RCC 7860 (cell line): Measurements from ENCODE around the gene AGPS.
A peak's percentile ranks its signal among the peaks of the same experiment; 100 is the strongest.
"Not testable (repeated sequence)": the region's sequence is repeated elsewhere in the genome, so short reads cannot be mapped to it uniquely, and the experiment has no call there.

ENCODE experiments used
- DNase-seq: peaks from one replicate; pipeline ENCODE4 v3.0.0-alpha.2; 2015; ENCODE audit warnings: low spot score
- FAIRE-seq: peaks from 2 replicates; lab custom pipeline; 2012; peaks lifted over from hg19 to GRCh38; lab: Jason Lieb, UNC

AGPS gene

DNA sequence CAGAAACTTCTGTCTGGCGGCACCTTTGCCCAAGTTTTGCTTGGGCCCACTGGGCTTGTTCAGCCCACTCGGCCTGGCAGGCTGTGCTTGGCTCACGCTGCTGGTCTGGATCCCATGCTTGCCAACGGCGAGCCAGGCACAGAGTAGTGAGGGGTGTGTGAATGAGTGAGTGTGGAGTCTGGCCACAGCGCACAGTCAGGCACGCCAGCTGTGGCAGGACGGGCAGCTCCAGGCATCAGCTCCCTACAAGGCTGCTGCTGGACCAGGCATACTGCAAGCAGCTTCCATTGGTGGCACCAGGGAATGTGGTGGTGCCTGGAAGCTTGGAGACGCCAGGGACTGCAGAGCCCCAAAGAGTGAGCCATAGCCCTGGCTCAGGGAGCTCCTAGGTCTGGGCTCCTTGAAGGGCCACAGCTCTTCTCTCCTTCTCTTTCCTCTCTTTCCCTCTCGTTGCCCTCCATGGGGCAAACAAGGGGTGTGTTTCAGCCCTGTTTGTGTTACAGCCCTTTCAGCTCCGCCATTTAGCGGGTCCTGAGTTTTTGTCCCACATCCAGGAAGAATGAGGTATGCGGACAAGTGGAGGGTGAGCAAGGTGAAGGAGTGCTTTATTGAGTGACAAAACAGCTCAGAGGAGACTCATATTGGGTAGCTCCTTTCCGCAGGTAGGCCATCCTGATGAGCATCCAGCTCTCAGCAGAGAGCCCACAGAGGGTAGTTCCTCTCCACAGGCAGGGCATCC is 73.0 kb downstream of the AGPS start:
- FAIRE-seq (no peak), DNase-seq (no peak)

DNA sequence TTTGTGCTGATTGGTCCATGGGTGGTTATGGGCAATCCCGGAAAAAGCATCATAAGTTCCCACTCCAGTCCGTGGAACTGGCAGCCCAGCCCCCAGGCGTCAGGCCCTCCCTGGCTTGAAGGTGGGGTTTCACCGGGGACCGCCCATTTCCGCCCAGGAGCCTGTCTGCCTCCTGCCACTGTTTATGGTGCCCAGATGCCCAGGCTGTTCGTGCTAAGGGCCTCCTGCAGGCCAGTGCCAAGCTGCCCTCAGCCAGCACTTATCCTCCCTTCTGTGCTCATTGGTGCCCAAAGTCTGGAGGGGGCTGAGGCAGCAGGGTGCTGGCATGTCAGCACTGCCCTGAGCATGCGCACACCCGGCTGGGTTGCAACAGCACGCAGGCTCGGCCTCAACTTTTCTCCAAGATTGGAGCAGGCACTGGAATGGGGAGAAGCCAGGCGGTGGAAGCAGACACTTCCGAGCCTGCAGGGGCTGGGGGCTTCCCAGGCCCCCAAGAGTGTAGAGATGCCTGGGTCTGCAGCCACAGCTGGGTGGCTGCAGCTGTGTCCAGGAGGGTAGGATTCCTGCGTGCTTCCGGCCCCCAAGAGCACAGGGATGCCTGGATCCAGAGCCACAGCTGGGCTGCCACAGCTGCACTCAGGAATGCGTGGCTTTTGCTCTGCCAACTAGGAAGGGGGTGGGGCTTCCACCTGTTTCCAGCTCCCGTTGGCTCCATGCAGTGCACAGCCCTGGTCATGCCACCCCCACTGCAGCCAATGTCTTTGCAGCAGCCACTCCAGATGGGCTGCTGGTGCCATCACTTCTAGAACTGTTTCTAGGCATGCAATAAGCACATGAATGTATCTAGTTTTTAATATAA is 74.0 kb downstream of the AGPS start:
- DNase-seq (no peak), FAIRE-seq (no peak)

DNA sequence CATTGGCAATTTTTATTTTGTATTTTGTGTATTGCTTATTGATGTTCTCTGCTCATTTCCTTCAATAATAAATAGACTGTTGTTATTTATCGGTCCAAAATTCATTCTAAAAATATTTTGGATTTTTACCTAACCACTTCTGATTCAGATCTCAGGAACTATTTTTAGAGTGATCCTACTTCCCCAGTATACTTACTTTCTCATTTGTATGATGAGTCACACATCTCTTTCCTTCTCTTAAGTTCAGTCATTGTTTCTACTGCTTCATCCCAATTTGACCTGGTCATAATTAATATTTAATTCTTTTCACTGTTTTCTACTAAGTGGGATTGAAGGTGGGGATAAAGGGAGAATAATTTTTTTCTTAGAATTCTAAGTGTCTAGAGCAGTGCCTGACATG is 75.1 kb downstream of the AGPS start:
- DNase-seq (peak; percentile 33), FAIRE-seq (peak; percentile 71)

DNA sequence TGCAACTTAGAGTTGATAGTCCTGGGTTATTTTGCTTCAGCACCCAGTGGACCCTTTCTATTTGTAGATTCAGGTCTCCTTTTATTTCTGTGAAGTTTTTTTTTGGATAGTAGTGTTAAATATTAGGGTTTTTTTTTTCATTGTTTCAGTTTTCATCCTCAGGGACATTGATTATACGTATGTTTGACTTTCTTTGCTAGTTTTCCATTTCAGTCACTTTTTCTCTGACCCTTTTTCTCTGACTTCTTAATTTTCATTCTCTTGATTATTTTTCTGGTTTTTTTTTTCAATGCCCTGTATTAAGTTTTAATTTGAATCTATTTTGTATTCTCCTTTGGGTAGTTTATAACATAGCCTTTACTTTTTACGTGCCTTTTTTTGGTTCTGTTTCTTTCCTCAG is 79.4 kb downstream of the AGPS start:
- FAIRE-seq: no peak

DNA sequence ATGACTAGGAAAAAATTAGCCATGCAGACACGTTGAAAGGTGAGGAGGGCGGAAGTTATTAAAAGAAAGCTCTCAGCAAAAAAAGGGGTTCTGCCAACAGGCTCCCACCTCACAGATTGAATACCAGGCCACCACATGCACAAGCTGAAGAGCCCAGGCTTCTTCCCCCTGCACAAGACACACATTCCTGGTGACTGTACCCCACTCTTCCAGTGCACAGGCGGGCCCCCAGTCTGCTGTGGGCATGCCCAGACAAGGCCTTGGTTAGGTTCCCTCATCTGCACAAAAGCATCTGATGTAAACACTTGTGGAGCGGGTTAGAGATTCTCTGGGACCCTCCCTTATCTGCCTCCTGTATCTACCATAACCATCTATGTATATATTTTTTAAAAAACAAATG is 81.7 kb downstream of the AGPS start:
- FAIRE-seq: no peak
- DNase-seq: no peak

More for the DNA sequence above, 79.4 kb downstream of the AGPS start:
- no peak for DNase-seq

DNA sequence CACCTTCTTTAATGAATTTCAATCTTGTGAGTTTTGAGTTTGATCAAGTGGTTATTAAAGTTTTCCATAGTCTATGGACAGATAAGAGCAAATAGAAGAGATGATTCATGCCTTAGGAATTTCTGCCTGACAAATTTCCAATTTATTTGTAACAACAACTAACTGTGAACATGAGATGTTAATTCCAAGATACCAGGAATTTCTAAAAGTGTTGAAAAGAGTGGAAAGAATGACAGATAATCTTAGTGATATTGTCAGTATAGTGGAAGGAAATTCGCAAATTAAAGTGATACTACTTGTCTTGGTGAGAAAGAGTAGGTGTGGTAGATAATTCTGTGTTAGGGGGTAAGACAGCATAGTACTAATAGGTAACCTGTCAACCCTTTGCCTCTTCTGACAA is 82.4 kb downstream of the AGPS start:
- FAIRE-seq (peak; percentile 48), DNase-seq (peak; percentile 25)

DNA sequence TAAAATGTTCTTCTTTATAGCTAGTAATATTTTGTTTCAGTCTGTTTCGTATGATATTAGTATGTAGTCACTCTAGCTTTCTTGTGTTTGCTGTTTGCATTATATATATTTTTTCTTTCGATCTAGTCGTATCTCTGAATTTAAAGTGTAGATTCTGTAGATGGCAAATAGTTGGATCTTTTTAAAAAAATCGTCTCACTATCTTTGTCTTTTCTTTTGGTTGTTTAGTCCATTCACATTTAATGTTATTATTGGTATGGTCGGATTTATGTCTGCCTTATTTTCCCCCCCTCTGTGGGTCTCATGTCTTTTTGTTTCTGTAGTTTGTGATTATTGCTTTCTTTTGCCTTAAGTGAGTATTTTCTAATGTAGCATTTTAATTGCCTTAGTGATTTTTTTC is 84.3 kb downstream of the AGPS start:
- DNase-seq: no peak
- FAIRE-seq: no peak

DNA sequence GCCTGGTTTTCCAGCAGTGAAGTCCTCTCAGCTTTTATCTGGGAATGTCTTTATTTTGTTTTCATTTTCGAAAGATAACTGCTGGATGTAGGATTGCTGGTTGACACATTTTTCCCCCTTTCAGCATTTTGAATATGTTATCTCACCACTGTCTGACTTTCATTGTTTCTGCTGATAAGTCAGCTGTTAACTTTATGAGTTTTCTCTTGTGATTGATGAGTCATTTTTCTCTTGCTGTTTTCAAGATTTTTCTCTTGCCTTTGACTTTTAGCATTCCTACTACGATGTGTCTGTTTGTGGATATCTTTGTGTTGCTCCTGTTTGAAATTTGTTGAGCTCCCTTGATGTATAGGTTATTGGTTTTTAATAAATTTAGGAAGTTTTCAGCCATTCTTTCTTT is 85.5 kb downstream of the AGPS start:
- no peak for DNase-seq
- peak; percentile 24 for FAIRE-seq

DNA sequence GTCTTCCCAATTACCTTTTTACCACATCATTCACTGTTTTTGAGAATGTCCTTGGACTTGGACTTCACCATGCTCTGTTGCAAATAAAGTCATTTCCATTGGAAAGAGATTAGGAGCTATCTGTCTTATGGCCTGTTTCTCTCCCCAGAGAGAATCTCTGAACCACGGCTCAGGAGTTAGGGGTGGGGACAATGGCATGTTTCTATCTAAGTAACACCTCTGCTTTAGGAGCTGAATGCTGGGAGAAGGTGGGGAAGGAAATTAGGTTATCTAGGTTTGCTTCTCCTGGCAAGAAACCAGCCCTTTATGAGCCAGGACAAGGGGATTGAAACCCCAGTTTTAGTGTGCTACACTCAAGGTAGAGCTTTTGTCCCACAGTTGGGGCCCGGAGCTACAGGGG is 86.3 kb downstream of the AGPS start:
- DNase-seq: no peak
- FAIRE-seq: no peak

DNA sequence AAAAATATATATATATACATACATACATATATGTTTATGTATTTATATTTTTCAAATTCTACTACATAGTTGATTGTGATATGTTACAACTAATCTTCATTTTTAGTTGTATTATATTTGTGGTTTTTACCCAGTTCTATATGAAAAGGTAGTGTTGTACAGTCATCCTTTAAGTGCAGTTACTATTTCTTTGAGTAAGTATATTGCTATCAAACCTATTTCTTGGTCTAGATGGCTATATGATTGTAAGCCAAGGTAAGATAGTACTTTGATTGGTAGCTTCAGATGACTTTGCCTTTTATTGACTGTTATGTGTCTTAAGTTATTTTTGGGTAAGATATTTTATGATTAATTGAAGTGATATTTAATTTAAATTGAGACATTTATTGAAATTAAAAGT is 89.6 kb downstream of the AGPS start:
- DNase-seq (no peak), FAIRE-seq (peak; percentile 39)

DNA sequence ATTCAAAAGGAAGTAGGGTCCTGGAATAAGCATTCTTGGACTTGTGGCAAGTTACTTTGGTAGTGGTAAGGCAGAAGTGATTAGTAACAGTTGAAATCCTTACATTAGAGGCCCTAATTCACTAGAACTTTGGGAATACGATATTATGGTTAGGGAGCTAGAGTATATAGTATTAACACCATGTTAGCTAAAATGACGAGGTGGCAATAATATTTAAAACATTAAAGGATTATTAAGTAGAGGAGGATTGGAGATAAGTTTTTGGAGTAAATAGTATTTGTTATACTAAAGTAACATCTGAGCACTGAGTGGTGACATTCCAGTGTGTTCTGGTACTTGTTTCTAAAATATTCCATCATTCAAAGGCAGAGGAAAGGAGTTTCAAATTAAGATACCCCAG is 91.0 kb downstream of the AGPS start:
- FAIRE-seq: no peak
- DNase-seq: no peak

DNA sequence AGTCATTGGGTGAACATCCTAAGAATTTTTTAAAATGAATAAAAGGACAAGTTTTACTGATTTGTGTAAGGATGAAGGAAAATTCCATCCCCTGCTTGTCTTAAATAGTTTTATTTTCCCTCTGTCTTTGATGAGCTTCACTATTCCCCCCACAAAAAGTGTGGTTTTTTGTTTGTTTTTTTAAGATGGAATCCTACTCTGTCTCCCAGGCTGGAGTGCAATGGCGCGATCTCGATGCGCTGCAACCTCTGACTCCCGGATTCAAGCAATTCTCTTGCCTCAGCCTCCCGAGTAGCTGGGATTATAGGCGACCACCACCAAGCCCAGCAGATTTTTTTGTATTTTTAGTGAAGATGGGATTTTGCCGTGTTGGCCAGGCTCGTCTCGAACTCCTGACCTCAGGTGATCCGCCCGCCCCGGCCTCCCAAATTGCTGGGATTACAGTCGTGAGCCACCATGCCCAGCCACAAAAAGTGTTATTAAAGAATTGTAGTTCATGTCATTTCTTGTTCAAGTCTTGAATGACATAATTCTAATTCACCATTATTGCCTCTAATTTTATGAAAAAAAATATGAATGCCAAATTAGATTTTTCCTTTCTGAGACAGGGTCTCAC is 91.7 kb downstream of the AGPS start:
- FAIRE-seq (no peak), DNase-seq (no peak)

DNA sequence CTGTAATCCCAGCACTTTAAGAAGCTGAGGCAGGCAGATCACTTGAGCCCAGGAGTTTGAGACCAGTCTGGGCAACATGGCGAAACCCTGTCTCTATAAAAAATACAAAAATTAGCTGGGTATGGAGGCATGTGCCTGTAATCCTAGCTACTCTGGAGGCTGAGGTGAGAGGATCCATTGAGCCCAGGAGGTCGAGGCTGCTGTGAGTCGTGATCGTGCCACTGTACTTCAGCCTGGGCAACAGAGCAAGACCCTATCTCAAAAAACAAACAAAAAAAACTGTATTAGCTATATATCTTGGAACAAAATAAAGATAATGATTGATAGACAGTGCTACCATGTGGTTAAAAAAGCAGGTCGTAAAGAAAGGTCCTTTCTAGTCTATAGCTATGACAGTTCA is 93.1 kb downstream of the AGPS start:
- DNase-seq, FAIRE-seq: not testable (repeated sequence)

DNA sequence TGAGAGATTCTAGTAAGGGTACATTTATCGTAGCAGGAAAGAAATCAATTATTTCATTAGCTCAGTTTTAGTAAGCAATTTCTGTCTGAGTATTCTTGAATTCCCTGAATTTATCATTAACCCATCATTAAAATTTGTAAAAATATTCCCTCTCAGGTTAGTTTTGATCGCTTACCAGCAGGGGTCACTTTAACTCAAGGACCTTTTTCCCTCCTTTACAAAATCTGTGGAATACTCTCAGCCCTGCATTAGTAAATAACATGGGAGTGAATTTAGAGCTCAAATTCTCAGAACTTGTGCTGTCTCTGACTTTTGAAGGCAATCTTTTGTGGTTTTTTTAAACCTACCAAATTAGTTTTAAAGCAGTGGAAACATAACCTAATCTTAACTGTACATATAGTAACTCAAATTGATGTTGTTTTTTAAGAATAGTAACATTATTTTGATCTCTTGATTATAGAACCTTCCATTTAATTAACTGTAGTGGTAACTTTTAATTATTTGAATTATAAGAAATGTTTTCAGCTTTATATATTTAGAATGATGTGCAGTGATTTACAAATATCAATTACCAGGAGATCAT is 97.2 kb downstream of the AGPS start:
- FAIRE-seq (peak; percentile 71), DNase-seq (peak; percentile 18)

DNA sequence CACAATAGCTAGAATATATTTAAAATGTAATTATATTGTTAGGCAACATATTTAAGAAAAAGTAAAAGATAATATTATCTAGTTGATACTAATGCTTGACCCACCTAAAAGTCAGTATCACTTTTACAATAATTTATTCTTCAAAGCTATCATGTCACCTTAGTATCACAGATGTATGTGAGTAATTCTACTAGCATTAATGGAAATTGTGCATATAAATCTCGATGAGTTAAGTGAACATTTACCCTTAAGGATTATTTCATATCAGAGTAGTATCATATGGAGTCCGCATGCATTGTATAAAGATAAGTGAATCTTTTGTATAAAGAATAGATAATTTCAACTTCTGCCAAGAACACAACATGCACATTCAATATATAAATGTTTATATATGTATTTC is 103.4 kb downstream of the AGPS start:
- no peak for DNase-seq
- FAIRE-seq: no peak

DNA sequence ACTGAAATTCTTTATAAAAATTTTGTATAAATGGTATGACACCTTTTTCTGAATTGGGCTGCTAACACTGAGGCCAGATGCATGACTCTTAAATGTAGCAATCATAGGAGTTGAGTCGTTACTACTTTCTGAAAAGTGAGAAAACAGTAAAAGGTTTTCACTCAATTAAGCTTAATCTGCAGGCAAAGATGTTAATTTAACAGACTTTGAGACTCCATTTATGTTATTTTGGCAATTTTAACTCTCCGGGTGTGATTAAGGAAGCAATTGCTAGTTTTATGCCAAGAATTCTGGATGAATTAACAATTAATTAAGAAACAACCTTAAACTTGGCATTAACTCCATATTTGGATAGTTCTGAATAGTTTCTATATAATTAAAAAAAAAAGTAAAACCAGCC is 104.3 kb downstream of the AGPS start:
- DNase-seq (no peak), FAIRE-seq (no peak)

DNA sequence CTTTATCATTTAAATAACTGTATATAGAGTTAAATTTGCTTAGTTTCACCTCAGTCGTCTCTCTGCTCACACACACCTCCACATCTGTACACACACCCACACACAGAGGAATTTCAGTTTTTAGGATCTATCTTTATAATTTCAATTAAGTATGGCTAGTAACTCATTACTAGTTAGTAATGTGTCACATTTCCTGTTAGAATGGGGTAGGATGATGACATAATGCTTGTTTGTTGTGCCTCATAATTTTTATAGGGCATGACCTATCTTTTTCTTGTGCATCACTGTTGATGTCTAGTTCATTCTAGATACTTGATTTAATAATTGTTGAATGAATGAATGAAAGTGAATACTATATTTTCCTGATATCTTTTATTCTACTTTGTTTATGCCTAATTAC is 108.6 kb downstream of the AGPS start:
- FAIRE-seq (no peak), DNase-seq (no peak)

DNA sequence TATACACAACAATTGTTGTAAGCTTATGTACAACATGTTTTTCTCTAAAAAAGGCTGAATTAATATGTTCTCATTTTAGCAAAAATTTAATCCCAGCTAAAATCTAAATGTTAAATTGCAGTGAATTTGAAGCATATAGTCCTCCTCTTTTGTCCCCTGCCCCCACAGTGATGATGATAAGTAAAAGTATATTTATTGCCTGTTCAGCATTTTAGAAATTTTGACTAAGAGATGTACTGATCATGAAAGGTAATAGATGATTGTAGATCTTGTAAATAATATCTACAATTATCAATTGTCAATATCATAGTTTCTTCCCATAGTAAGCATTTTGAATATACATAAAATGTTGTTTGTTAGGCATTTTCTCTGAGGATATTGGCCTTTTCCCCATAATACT is 113.9 kb downstream of the AGPS start:
- DNase-seq (no peak), FAIRE-seq (no peak)

DNA sequence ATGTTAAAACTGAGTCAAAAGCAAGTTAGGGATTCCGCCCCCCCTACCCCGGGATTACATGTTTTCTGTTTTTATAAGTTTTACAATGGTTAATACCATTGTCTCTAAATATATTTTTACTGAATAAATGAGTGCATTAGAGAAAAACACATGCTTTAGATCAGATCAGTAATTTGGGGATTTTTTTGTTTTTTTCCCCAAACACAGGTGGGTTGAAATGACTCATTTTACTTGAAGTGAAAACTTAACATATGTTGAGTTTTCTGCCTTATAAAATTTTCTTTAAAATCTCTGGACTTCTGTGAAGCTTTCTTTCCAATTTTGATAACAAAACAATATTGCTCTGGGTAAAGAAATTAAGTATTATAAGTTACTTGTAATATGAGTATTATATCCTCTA is 114.4 kb downstream of the AGPS start:
- FAIRE-seq (no peak), DNase-seq (no peak)

DNA sequence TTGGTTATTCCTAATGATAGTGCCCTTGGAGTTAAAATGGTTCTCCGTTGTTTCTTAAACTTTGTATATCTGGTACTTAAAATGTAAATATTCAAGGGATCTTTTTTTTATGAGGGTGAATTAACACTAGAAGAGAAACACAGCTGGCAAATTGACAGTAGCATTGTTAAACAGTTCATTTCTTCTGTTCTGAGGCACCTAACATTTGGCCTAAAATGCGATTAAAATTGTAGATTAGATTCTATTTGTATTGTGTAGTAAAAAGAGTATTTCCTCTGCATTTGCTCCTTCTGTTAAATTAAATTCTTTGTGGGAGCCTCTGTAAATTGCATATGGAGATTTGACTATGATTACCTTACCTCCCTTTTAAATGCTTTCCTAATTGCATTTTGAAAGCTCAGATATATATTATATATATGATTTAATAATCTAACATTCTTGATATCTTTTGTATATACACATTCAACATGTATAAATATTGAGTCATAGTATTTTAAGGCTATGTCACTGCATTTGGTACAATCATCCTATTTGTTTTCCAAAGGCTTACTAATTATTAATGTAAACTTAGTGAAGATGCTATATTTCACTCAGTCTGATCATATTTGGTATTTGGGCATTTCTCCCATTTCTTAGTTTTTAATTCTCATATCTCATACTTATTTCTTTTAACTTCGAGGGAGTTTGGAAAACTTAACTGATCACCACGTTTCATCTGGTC is 124.4 kb downstream of the AGPS start:
- FAIRE-seq: no peak

DNA sequence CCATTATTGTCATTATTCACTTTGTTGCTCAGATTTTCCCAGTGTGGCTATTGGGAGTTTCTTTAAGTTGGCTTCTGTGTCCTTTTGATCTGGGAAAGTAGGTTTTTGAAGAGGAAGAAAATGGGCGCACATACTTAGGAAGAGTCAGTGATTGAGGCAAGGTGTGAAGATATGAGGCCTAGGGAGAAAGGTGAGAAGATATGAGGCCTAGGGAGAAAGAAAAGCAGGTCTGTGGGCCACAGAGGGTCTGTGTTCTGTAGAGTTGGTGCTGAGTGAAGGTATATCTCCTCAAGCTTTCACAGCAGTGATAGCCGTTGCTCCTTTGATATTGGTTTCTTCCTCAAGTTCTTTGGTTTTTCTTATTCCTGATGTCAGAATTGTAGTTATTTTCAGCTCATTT is 126.2 kb downstream of the AGPS start:
- DNase-seq (no peak), FAIRE-seq (no peak)

More for the DNA sequence above, 124.4 kb downstream of the AGPS start:
- no peak for DNase-seq
